HG03342 (cell line): ENCODE data around the gene PHF21B.

Experiments
- ATAC-seq: cut with Tn5 transposase; IDR thresholded peaks from one replicate; pipeline ENCODE4 v1.9.1; 2021; ENCODE audit warnings: mild to moderate bottlenecking, moderate library complexity; ENCODE audit not compliant: unreplicated experiment

Gene PHF21B

GRCh38 chr22:44938886-44939285 lies 70.9 kb downstream of the PHF21B start:
- no peak for ATAC-seq

- ATAC-seq: no peak
These were observed 72.6 kb downstream of the PHF21B start for GRCh38 chr22:44937216-44937615.

GRCh38 chr22:44936201-44936600 lies 73.6 kb downstream of the PHF21B start:
- no peak for ATAC-seq

GRCh38 chr22:44935724-44936123 lies 74.1 kb downstream of the PHF21B start:
- ATAC-seq: no peak

GRCh38 chr22:44934454-44934735 lies 75.4 kb downstream of the PHF21B start:
- ATAC-seq: no peak

GRCh38 chr22:44933666-44934453 lies 75.9 kb downstream of the PHF21B start:
- ATAC-seq: no peak

GRCh38 chr22:44932493-44932892 lies 77.3 kb downstream of the PHF21B start:
- ATAC-seq: no peak

- ATAC-seq: no peak
These were observed 78.0 kb downstream of the PHF21B start for GRCh38 chr22:44931766-44932165.

- ATAC-seq: no peak
These were observed 78.7 kb downstream of the PHF21B start for GRCh38 chr22:44931077-44931540.

GRCh38 chr22:44930711-44931035 lies 79.1 kb downstream of the PHF21B start:
- no peak for ATAC-seq

- ATAC-seq: no peak
These were observed 79.6 kb downstream of the PHF21B start for GRCh38 chr22:44930016-44930710.

GRCh38 chr22:44929359-44930015 lies 80.3 kb downstream of the PHF21B start:
- ATAC-seq: no peak

- no peak for ATAC-seq
These were observed 81.0 kb downstream of the PHF21B start for GRCh38 chr22:44928711-44929358.

GRCh38 chr22:44928136-44928463 lies 81.7 kb downstream of the PHF21B start:
- ATAC-seq: no peak

GRCh38 chr22:44927463-44928135 lies 82.2 kb downstream of the PHF21B start:
- no peak for ATAC-seq

GRCh38 chr22:44926491-44927415 lies 83.1 kb downstream of the PHF21B start:
- ATAC-seq: no peak

GRCh38 chr22:44926124-44926475 lies 83.7 kb downstream of the PHF21B start:
- no peak for ATAC-seq

- no peak for ATAC-seq
These were observed 84.2 kb downstream of the PHF21B start for GRCh38 chr22:44925465-44926123.

GRCh38 chr22:44924710-44925109 lies 85.1 kb downstream of the PHF21B start:
- no peak for ATAC-seq

- no peak for ATAC-seq
These were observed 85.7 kb downstream of the PHF21B start for GRCh38 chr22:44924098-44924497.
